ENCODE data around the gene ACP3. TPM values are rescaled to one million over a fixed set of nuclear protein-coding genes. Genes with fewer than 3 reads are reported as not detected.
A peak's percentile ranks its signal among the peaks of the same experiment; 100 is the strongest.

ACP3 gene
- total RNA-seq, 1 donor from 2014 or later: 9.1 TPM

DNA sequence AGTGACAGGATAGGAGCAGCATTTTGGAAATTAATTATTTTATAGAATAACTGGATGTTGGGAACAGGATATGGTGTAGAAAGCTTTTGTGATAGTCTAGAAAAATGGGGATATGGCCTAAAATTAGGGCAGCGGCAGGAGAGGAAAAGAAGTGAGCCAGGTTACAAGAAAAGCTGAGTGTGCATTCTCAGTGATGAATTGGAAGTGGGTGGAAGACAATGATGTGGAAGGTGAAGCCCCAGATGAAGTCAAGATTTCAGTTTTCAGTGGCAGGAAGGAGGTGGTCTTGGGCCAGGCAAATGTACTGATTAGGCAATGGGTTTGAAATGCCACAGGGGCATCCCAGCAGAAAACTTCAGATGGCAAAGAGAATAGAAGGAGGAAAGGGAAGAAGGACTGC is 33.6 kb downstream of the ACP3 start:
- H3K36me3 Mint-ChIP-seq (ENCODE audit: insufficient read depth): no peaks in the 10 kb centered on the region
- H3K27ac Mint-ChIP-seq: no peak overlapping the region
- no peaks in the 10 kb centered on the region for H3K27me3 Mint-ChIP-seq
- no peaks in the 10 kb centered on the region for H3K9me3 Mint-ChIP-seq (ENCODE audit: low read depth)
- no peak for TF ChIP-seq CTCF (IDR thresholded peaks at IDR 0.05; ENCODE audit: unreplicated experiment)
- peaks cover 7% of the 10 kb centered on the region for H3K4me1 Mint-ChIP-seq (ENCODE audit: low read depth)
- no peak for DNase-seq (ENCODE audit: low spot score, unreplicated experiment)
- no peak overlapping the region for H3K4me3 Mint-ChIP-seq (ENCODE audit: low read depth)

GRCh38 chr3:132351222-132351806 is 34.1 kb downstream of the ACP3 start:
- no peak overlapping the region for H3K27ac Mint-ChIP-seq
- peaks cover 7% of the 10 kb centered on the region for H3K4me1 Mint-ChIP-seq (ENCODE audit: low read depth)
- H3K9me3 Mint-ChIP-seq (ENCODE audit: low read depth): no peaks in the 10 kb centered on the region
- no peaks in the 10 kb centered on the region for H3K27me3 Mint-ChIP-seq
- H3K4me3 Mint-ChIP-seq (ENCODE audit: low read depth): no peak overlapping the region
- TF ChIP-seq CTCF (IDR thresholded peaks at IDR 0.05; ENCODE audit: unreplicated experiment): no peak
- H3K36me3 Mint-ChIP-seq (ENCODE audit: insufficient read depth): no peaks in the 10 kb centered on the region
- no peak for DNase-seq (ENCODE audit: low spot score, unreplicated experiment)

- Mint-ChIP-seq H3K4me1 (ENCODE audit: low read depth) (peaks cover 13% of the 10 kb centered on the region), H3K4me3 (ENCODE audit: low read depth) (no peak overlapping the region), H3K36me3 (ENCODE audit: insufficient read depth) (no peaks in the 10 kb centered on the region), H3K9me3 (ENCODE audit: low read depth) (no peaks in the 10 kb centered on the region), H3K27ac (no peak overlapping the region), H3K27me3 (no peaks in the 10 kb centered on the region)
- peak; percentile 95 for TF ChIP-seq CTCF (IDR thresholded peaks at IDR 0.05; ENCODE audit: unreplicated experiment)
- peak; percentile 39 for DNase-seq (ENCODE audit: low spot score, unreplicated experiment)
Observed at GRCh38 chr3:132352556-132353143, 35.4 kb downstream of the ACP3 start.

DNA sequence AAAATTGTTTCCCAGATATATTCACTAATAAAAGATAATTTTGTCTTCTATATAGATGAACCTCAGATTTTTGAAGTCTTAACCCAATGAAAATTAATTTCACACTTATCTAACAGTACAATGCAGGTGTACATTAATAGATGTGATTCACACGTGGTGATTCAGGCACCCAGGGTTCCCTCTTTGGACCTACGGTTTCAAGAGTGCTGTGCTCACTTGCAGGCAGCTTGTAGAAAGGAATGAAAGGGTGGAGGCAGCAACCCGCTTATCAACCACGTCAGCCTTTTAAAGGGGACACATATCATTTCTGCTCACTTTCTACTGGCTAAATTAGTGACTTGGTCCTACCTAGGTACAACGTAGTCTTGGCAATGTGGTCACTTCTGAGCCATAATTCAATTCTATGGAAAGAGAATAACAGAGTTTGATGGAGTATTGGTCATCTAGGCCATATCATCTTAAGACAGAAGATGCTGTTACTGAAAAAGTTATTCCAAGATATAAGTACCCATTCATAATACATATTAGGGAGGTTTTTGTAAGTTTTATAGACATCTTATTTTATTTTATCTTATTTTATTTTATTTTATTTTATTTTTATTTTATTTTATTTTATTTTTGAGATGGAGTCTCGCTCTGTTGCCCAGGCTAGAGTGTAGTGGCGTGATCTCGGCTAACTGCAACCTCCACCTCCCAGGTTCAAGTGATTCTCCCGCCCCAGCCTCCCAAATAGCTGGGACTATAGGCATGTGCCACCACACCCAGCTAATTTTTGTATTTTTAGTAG is 37.9 kb downstream of the ACP3 start:
- no peak overlapping the region for H3K27ac Mint-ChIP-seq
- no peaks in the 10 kb centered on the region for H3K27me3 Mint-ChIP-seq
- peaks cover 13% of the 10 kb centered on the region for H3K4me1 Mint-ChIP-seq (ENCODE audit: low read depth)
- no peak for TF ChIP-seq CTCF (IDR thresholded peaks at IDR 0.05; ENCODE audit: unreplicated experiment)
- no peaks in the 10 kb centered on the region for H3K36me3 Mint-ChIP-seq (ENCODE audit: insufficient read depth)
- DNase-seq (ENCODE audit: low spot score, unreplicated experiment): no peak
- no peak overlapping the region for H3K4me3 Mint-ChIP-seq (ENCODE audit: low read depth)
- no peaks in the 10 kb centered on the region for H3K9me3 Mint-ChIP-seq (ENCODE audit: low read depth)

DNA sequence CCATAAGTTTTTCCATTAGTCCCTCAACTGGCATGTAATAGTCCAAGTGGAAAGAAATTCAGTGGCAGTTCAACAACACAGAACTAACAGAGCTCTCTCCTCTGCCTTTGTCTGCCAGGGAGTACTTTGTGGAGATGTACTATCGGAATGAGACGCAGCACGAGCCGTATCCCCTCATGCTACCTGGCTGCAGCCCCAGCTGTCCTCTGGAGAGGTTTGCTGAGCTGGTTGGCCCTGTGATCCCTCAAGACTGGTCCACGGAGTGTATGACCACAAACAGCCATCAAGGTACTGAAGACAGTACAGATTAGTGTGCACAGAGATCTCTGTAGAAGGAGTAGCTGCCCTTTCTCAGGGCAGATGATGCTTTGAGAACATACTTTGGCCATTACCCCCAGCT is 39.4 kb downstream of the ACP3 start:
- H3K27me3 Mint-ChIP-seq: no peaks in the 10 kb centered on the region
- H3K4me3 Mint-ChIP-seq (ENCODE audit: low read depth): no peak overlapping the region
- H3K9me3 Mint-ChIP-seq (ENCODE audit: low read depth): no peaks in the 10 kb centered on the region
- H3K27ac Mint-ChIP-seq: no peak overlapping the region
- DNase-seq (ENCODE audit: low spot score, unreplicated experiment): no peak
- no peaks in the 10 kb centered on the region for H3K36me3 Mint-ChIP-seq (ENCODE audit: insufficient read depth)
- H3K4me1 Mint-ChIP-seq (ENCODE audit: low read depth): peaks cover 13% of the 10 kb centered on the region
- TF ChIP-seq CTCF (IDR thresholded peaks at IDR 0.05; ENCODE audit: unreplicated experiment): no peak
